NCI-H748 treated with DMSO at 0.1 percent for 48 hours (cell line): ENCODE data around the gene CSNK2A1.
"Not testable (repeated sequence)": the region's sequence is repeated elsewhere in the genome, so short reads cannot be mapped to it uniquely, and the experiment has no call there.

Experiments used
- DNase-seq: peaks from one replicate; lab custom pipeline; 2025; lab: John Stamatoyannopoulos, UW

CSNK2A1 gene

GRCh38 chr20:543369-544152 is at the start of gene CSNK2A1:
Gene CSNK2A1, minus strand, starts transcription at chr20:543790. Its CDS starts 35,239 bp downstream, at chr20:508551.
- peak; percentile 99 for DNase-seq

GRCh38 chr20:592506-592905 is 48.9 kb upstream of the CSNK2A1 start:
- DNase-seq: no peak

GRCh38 chr20:591941-592340 is 48.4 kb upstream of the CSNK2A1 start:
- DNase-seq: no peak

GRCh38 chr20:588932-589672 is 45.5 kb upstream of the CSNK2A1 start:
- no peak for DNase-seq

GRCh38 chr20:588476-588875 is 44.9 kb upstream of the CSNK2A1 start:
- DNase-seq: no peak

DNA sequence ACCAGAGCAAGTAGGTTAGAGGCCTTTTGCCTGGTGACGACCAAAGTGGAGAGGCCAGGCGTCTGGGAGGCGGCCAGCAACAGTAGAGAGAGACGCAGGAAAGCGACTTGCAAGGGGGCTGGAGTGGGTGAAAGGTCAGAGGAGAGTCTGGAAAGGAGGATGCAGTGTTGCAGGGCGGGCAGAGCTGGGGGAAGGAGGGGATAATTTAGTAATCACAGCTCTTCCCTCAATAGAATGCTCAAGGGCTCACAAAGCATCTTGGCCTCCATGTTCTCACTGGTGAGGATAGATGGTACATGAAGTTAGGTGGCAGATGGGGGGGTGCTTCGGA is 41.3 kb upstream of the CSNK2A1 start:
- DNase-seq: no peak

- DNase-seq: no peak
These were observed 40.8 kb upstream of the CSNK2A1 start for GRCh38 chr20:584161-584970.

DNA sequence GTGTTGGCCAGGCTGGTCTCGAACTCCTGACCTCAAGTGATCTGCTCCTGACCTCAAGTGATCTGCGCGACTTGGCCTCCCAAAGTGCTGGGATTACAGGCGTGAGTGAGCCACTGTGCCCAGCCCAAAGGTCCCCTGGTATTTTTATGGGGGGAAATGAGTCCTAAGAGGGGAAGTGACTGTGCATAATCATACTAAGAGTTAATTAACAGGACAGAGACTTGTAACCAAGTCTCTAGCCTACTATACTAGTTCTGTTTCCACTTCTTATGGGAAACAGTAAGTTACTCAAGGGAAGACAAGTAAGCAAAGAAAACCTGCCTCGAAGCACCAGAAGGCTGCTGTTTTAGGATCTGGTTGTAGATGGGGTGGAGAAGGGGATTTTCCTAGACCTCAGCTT is 38.6 kb upstream of the CSNK2A1 start:
- no peak for DNase-seq

GRCh38 chr20:578940-579690 is 35.5 kb upstream of the CSNK2A1 start:
- DNase-seq: not testable (repeated sequence)

- no peak for DNase-seq
These were observed 33.7 kb upstream of the CSNK2A1 start for GRCh38 chr20:577167-577791.

DNA sequence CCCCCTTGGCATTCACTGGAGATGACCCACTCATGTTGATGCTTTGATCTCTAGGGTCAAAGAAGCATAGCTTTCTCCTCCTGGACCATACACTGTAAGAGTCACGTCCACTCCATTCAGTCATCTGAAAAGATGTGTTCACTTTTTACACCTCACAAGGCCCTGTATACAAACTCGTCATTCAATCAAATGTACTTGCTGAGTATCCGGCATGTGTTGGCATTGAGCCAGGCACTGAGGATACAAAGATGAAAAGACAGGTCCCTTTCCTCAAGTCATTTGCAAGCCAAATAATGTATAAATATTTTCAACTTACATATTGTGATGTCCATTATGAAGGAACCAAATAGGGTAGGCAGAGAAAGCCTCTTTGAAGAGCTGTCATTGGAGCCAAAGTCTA is 32.6 kb upstream of the CSNK2A1 start:
- DNase-seq: no peak

GRCh38 chr20:575230-575629 is 31.6 kb upstream of the CSNK2A1 start:
- DNase-seq: no peak

- no peak for DNase-seq
These were observed 30.8 kb upstream of the CSNK2A1 start for GRCh38 chr20:574297-574942.

- no peak for DNase-seq
These were observed 30.1 kb upstream of the CSNK2A1 start for GRCh38 chr20:573414-574296.

GRCh38 chr20:572727-573126 is 29.1 kb upstream of the CSNK2A1 start:
- no peak for DNase-seq

GRCh38 chr20:571754-572441 is 28.3 kb upstream of the CSNK2A1 start:
- DNase-seq: no peak

DNA sequence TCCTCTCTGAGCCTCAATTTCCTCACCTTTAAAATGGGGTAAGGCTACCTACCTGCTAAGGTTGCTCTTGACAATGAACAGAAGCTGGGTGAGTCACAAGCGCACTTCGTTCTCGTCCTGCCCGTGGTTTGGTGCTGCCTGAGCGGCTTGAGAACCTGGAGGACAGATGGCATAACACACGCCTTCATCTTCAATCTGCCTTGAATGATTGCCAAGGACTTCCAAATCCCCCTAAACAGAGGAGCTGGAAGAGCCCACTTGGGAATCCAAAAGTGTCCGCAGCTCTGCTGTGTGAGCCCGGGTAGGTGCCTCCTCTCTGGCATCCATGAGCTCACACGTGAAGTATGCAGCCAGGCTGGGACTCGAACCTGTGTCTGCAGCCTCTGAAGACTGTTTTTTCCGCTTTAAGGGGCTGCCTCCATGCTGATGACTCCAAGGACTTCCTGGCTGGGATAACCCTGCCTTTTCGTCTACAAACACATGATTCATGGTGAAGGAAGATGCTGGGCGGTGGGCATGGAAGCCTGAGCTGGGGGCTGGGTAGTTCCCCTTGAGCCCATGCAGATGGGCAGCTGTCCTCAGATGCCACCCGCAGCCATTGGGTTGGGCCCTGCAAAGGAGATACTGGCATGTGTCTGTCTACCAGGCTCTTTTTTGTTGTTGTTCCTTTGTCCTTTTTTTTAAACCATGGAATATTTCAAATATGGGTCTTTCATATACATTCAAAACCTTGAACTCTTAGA is 25.3 kb upstream of the CSNK2A1 start:
- DNase-seq: no peak

- no peak for DNase-seq
These were observed 24.6 kb upstream of the CSNK2A1 start for GRCh38 chr20:568097-568652.
